H1 (cell line): ENCODE measurements around the gene TNRC6C.

Experiments
- BCL11A ChIP-seq, 2 experiments: IDR thresholded peaks; one replicate each; pipeline ENCODE4 v1.6.1; 2011; ENCODE audit warnings: low read depth in 2 of 2, low read length in 2 of 2, mild to moderate bottlenecking in 2 of 2
- CBX8 ChIP-seq: fragments of 300-800, 300-1000 bp; sonication (generic); IDR thresholded peaks from 2 replicates; pipeline ENCODE4 v1.7.1; 2016; ENCODE audit warnings: low read depth, low read length, borderline replicate concordance
- EZH2 ChIP-seq: fragments of 200-600 bp; sonication (generic); IDR thresholded peaks from 2 replicates; pipeline ENCODE4 v1.7.1; 2012; ENCODE audit warnings: low read depth, mild to moderate bottlenecking, moderate library complexity, low read length, inconsistent platforms; ENCODE audit not compliant: severe bottlenecking
- JUN ChIP-seq: IDR thresholded peaks from 2 replicates; pipeline ENCODE4 v1.6.1; 2011; ENCODE audit warnings: low read depth, mild to moderate bottlenecking, improper control_type of control experiment, low read length
- POLR2A ChIP-seq, 2 experiments: IDR thresholded peaks; 1 replicate in 1 of 2; 2 replicates in 1 of 2; pipeline ENCODE4 v1.6.1; 2011; ENCODE audit warnings: low read depth in 2 of 2, low read length in 2 of 2, mild to moderate bottlenecking in 2 of 2; ENCODE audit errors: control extremely low read depth in 1 of 2
- POLR2AphosphoS5 ChIP-seq: IDR thresholded peaks from 2 replicates; pipeline ENCODE4 v1.6.1; 2011; ENCODE audit warnings: low read depth, low read length
- RAD21 ChIP-seq, 2 experiments: IDR thresholded peaks in 1 of 2; conservative IDR thresholded peaks in 1 of 2; 2 replicates each; pipeline ENCODE4 v1.6.1; 2011; ENCODE audit warnings: low read depth in 2 of 2, low read length in 2 of 2, improper control_type of control experiment in 1 of 2, inconsistent platforms in 1 of 2, mild to moderate bottlenecking in 1 of 2, moderate library complexity in 1 of 2
- RFX5 ChIP-seq: IDR thresholded peaks from 2 replicates; pipeline ENCODE4 v1.6.1; 2011; ENCODE audit warnings: low read depth, low read length, improper control_type of control experiment, borderline replicate concordance
- SP1 ChIP-seq: IDR thresholded peaks from 2 replicates; pipeline ENCODE4 v1.6.1; 2011; ENCODE audit warnings: low read depth, low read length
- TCF12 ChIP-seq: IDR thresholded peaks from 2 replicates; pipeline ENCODE4 v1.6.1; 2011; ENCODE audit warnings: low read depth, mild to moderate bottlenecking, low read length
- TF ChIP-seq, protein P1 (sequence below): IDR thresholded peaks from 2 replicates; pipeline ENCODE4 v1.6.1; 2011; ENCODE audit warnings: low read depth, mild to moderate bottlenecking, low read length; ENCODE audit not compliant: insufficient read depth
- TF ChIP-seq, protein P2 (sequence below), 3 experiments: IDR thresholded peaks; 1 replicate in 2 of 3; 2 replicates in 1 of 3; pipeline versions ENCODE4 v1.5.1 to v1.6.1; 2011; ENCODE audit warnings: low read length in 3 of 3, mild to moderate bottlenecking in 3 of 3, inconsistent platforms in 2 of 3, low read depth in 1 of 3, moderate library complexity in 1 of 3; ENCODE audit not compliant: insufficient read depth in 1 of 3; ENCODE audit errors: control extremely low read depth in 1 of 3
- TF ChIP-seq, protein P3 (sequence below): IDR thresholded peaks from 2 replicates; pipeline ENCODE4 v1.6.1; 2012; ENCODE audit warnings: inconsistent platforms

DNA sequence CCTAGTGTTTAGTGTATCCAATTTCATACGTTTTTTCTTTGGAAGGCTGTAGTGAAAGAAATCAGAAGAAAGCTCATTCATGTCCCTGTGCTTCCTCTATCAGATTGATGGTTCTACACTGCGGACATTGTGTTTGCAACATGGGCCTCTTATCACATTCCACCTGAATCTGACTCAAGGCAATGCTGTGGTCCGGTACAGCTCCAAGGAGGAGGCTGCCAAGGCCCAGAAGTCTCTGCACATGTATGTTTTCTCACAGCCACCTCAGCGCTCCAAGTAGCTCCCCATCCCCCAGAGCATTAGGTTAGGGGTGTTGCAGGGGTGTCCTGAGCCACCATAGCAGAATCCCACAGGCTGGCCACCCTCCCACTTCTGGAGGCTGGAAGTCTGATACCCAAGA, 144.8 kb downstream of the TNRC6C start:
- TF ChIP-seq, protein P1, sequence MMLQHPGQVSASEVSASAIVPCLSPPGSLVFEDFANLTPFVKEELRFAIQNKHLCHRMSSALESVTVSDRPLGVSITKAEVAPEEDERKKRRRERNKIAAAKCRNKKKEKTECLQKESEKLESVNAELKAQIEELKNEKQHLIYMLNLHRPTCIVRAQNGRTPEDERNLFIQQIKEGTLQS = no peak
- TF ChIP-seq, protein P2, sequence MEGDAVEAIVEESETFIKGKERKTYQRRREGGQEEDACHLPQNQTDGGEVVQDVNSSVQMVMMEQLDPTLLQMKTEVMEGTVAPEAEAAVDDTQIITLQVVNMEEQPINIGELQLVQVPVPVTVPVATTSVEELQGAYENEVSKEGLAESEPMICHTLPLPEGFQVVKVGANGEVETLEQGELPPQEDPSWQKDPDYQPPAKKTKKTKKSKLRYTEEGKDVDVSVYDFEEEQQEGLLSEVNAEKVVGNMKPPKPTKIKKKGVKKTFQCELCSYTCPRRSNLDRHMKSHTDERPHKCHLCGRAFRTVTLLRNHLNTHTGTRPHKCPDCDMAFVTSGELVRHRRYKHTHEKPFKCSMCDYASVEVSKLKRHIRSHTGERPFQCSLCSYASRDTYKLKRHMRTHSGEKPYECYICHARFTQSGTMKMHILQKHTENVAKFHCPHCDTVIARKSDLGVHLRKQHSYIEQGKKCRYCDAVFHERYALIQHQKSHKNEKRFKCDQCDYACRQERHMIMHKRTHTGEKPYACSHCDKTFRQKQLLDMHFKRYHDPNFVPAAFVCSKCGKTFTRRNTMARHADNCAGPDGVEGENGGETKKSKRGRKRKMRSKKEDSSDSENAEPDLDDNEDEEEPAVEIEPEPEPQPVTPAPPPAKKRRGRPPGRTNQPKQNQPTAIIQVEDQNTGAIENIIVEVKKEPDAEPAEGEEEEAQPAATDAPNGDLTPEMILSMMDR (IDR thresholded peaks at IDR 0.05; ENCODE audit: control extremely low read depth in 1 of 3, insufficient read depth in 1 of 3, low read depth in 1 of 3, low read length in 3 of 3) = no peak
- TF ChIP-seq JUN (no peak), TCF12 (no peak), POLR2AphosphoS5 (no peak), POLR2A (IDR thresholded peaks at IDR 0.05; ENCODE audit: control extremely low read depth in 1 of 2, low read depth in 2 of 2, low read length in 2 of 2) (no peak), RAD21 (IDR thresholded peaks at IDR 0.05 in 1 of 2, conservative IDR thresholded peaks at IDR 0.05 in 1 of 2; ENCODE audit: low read depth in 2 of 2, low read length in 2 of 2) (no peak), SP1 (no peak), RFX5 (no peak), EZH2 (no peak), BCL11A (IDR thresholded peaks at IDR 0.05; ENCODE audit: low read depth in 2 of 2, low read length in 2 of 2) (no peak), CBX8 (no peak)
- TF ChIP-seq, protein P3, sequence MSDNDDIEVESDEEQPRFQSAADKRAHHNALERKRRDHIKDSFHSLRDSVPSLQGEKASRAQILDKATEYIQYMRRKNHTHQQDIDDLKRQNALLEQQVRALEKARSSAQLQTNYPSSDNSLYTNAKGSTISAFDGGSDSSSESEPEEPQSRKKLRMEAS = no peak
